GM19467 (cell line): ENCODE data around the gene ITPR1.

ENCODE experiments used
- ATAC-seq: cut with Tn5 transposase; IDR thresholded peaks from one replicate; pipeline ENCODE4 v1.9.1; 2021; ENCODE audit warnings: mild to moderate bottlenecking, moderate library complexity; ENCODE audit not compliant: unreplicated experiment

Gene ITPR1

DNA sequence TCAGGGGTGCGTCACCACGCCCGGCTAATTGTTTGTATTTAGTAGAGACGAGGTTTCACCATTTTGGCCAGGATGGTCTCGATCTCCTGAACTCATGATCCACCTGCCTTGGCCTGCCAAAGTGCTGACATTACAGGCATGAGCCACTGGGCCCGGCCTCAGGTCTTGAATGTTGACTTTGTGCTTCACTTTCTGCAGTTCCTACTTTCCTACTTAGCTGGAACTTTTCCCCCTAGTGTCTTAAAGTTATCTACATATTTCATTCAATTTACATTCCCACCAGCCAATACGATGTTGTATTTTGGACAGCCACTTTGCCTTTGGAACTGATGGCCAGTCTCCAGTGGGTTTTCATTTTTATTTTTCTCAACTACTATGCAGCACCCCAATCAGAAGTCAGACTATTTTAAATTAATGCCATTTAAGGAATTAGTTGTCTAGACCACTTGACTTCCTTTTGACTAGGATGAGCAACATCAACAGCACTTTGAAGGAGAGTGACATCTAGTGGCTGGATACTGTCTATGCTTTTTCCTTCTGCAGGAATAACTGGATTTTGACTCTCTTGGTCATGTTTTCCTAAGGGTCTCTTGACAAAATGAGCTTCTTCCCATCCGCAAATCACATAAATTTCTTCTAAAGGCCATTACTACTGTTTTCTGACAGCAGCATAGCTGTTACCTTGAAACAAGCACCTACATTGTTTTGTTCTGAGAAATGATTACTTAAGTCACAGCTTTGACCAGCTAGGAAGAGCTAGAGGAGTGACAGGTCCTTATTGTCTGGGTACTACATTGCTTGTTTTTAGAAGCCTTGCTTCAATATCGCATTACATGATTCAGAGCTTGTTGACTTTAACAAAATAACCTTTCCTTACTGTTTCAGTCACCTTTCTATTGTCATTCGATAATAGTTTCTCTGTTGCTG lies 140.2 kb downstream of the ITPR1 start:
- ATAC-seq, result no peak

DNA sequence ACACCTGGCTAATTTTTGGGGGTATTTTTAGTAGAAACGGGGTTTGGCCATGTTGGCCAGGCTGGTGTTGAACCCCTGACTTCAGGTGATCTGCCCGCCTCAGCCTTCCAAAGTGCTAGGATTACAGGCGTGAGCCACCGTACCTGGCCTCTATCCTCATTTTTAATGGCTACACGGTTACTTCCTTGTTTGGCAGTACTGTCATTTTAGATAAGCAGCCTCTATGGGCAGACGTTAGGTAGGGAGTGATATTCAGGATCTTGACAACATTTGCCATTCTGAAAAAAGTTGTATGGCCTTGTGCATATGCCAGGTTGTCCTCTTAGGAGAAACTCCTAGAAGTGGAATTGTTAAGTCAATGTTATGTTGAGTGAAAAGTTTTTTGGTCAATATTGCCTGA lies 141.7 kb downstream of the ITPR1 start:
- no peak for ATAC-seq

DNA sequence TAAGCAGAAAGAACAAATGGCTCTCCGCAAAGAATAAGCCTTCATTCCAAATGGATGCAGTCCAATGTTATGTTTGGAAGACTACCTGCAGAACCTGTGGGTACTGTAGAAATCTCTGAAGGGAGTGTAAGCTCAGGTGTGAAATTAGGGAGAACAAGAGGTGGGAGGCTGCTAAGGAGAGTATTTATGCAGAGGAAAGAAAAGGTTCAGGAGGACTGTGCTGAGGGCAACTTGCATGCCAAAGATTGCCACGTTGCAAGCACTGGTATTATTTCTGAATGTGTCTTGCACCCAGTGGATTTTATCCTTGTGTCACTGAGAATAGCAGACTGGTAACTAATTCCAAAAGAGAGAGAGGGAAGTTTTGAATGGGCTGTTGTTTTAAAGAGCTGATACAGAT lies 144.1 kb downstream of the ITPR1 start:
- no peak for ATAC-seq

DNA sequence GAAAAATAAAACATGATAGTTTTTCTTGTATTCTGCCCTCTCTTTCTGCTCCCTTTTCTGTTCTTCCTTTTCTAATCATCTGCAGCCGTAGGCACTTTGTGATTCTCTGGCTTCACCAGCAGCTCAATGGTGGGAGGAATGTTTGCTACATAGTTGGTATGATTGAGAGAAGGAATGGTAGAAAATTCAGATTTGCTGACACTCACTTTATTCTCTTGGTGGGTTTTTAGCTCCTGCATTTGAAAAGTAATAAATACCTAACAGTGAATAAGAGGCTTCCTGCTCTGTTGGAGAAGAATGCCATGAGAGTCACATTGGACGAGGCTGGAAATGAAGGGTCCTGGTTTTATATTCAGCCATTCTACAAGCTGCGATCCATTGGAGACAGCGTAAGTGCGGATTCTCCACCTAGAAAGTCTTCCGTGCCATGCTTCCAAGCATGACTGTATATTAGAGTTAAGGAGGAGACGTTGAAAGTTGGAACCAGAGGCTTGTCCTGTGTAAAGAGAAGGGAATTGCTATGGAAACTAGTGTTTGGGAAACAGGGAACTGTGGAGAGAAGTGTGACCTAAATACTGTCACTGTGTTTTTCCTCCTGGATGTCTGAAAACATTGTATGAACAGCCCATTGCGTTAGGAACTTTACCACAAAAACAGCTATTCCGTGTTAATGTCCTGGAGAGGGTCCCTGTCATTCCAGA lies 148.9 kb downstream of the ITPR1 start:
- no peak for ATAC-seq

DNA sequence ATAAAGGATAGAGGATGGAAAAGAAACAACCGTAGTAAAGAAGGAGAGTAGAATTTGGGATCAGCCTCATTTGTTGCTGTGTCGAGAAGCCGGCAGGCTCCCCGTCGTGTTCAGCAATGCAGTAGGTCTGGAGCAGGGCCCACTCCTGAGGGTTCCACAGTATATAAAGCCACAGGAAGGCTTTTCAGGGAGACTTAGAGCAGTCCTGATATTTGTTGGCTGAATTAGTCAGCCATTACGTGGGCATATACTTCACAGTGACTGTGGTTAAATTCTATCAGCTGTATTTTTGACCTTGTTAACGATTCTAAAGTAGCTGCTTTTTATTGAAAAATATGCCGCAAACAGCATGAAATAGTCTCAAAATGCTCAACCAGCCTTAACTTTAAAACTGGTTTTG lies 149.5 kb downstream of the ITPR1 start:
- no peak for ATAC-seq

DNA sequence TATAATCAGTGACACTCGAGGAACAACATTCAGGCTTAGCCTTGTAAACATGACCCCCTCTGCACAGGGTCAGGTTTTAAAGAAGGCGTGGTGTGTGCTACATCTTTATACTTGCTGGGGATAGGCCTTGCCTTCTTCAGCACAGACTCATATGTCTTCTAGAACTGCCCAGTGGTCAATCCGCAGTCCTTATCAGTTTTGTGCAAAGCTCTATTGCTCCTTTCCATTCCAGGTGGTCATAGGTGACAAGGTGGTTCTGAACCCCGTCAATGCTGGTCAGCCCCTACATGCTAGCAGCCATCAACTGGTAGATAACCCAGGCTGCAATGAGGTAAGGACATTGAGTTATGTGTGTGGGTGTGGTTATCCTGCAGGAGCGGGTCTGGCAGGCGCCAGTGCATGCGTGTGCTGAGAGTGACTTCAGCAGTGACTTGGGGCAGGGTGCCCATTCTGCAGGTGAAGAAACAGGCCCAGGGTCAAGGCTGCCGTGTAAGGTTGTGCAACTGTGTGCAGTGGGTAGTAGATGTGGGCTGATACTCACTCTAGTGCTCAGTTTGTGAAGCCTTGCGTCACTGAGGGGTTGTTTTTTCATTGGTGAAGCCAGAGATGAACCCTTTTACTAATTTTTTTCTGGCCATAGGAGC lies 150.9 kb downstream of the ITPR1 start:
- ATAC-seq, result no peak

DNA sequence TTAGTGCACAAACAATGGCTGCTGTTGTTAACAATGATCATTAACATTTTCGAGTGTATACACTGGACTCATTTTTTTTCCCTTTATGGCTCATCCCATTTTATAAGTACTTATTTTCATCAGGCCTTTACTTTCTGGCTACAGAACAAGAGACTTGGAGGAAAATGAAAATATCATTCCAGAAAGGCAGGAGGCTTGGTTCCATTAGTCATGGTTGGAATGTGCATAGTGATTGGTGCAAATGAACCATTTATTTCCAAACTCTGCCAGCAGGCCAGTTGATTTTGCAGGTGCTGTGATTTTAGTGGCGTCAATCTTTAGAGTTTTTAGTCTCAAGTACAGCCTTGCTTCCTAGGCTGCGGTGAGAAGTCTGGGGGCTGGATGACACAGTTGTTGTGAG lies 151.8 kb downstream of the ITPR1 start:
- ATAC-seq, result no peak

DNA sequence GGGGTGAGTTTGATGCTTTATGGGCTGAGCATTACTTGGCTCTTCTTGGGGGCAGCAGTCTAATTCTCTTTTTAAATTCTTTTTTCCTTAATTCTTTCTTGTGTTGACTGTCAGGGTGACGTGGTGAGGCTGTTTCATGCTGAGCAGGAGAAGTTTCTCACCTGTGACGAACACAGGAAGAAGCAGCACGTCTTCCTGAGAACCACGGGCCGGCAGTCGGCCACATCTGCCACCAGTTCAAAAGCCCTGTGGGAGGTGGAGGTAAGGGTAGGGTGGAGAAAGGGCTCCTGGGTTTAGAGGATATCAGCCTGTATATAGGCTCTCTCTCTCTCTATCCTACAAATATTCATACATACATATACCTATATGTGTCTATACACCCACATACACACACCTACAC lies 152.3 kb downstream of the ITPR1 start:
- ATAC-seq, result no peak

DNA sequence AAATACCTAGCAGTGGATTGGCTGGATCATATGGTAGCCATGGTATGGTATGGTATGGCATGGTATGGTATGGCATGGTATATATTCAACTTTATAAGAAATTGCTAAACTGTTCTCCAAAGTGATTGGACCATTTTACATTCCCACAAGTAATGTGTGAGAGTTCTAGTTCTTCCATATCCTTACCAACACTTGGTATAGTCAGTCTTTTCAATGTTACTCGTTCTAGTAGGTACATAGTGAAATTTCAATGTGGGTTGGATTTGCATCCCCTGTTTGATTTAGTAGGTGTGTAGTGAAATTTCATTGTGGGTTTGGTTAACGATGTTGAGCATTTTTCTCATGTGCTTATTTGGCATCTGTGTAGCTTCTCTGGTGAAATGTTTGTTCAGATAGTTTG lies 154.3 kb downstream of the ITPR1 start:
- ATAC-seq, result no peak

DNA sequence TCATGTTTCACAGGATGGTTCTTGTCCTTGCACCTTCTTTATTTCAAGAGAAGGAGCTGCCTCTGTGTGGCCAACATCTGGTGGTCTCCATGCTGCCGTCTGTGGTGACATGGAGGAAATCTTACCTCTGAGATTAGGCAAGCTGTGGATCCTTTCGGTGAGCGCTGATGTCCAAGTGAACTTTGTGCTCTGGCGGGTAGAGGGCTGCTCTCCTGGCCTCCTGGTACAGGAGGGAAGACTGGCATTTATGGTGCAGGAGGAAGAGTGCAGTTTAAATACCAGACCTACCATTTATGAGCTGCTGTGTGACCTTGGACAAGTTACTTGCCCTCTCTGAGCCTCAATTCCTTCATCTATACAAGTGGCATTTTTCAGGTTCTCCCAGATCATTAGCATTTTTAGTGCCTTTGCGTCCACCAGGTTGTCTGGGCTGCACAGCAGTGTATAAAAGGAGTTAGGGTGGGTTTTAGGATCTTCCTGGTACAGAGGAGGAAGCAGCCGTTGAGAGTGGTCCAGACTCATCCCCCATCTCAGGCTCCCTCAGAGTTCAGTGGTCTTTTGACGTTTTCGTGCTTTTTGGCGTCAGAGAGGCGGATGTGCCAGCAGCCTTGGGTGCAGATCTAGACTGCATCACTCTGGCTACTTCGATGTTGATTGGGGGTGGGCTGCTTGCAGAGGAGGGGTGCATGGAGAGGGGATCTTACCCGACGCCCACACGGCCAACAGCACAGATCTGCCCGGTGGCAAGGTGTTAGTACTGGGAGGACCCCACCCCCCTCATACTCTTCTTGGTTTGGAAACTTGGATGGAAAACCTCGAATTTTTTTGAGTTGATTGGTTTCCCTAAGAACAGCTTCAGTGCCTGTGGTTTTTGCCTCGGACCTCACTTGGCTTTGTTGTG lies 162.2 kb downstream of the ITPR1 start:
- ATAC-seq, result no peak

DNA sequence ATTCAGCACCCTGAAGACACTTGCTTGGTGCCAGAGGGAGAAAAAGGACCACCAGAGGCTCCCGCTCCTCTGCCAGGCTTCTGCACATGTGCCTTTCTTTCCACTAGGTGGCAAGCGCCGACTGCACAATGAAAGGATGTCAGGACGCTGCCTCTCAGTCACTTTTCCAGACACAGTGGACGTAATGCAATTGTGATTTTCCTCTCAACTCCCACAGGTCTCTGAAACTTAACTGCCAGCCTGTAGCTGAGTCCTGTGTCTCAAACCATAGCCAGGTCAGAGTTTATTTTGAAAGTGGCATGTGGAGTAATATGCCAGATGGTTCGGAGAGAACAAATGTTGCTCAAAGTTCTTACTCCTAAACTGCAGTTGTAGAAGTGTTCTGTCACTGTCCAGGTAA lies 162.9 kb downstream of the ITPR1 start:
- ATAC-seq, result no peak

DNA sequence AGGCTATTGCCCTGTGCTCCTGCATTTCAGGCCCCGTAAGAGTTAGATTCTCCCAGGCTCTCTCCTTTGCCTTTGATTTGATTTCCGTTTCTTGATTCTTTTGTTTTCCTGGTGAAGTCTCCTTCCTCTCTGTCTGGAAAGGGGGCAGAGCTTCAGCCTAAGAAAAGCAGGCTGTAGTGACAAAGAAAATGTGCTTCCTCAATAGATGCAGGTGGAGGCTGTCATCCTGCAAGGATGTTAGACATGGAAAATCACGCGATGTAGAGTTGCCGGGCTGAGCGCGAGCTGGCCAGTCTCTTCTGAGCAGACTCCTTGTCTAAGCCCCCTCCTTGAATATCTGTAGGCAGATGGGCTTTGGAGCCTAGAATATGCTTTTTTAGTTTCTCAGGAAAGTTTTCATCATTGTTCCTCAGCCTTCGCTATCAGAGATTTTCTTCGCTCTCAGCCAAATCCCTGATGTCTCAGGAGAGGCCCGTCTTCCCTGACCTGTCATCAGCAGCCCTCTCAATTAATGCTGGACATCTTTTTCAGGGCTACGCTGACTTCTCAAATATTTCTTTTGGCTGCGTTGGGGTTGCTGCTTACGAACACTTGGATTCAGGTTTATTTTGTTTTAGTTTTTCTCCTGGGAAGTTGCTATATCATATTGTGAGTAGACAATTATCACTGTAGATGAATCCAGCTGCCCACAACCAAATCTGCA lies 163.6 kb downstream of the ITPR1 start:
- ATAC-seq, result no peak

DNA sequence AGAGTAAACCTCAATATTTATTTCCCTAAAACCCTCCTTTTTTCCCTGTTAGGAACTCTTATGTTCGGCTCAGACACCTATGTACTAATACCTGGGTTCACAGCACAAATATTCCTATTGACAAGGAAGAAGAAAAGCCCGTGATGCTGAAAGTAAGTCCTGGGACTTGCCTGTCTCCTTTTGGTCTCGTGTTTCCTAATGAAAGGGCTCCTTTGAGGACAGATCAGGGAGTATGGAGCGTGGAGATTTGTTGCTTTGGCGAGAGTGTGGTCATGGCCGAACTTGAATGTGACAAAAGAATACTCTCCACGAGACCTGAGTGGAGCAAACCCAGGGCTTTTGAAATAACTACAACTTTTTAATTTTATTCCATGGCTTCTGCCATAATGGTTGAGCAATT lies 167.8 kb downstream of the ITPR1 start:
- ATAC-seq, result no peak

DNA sequence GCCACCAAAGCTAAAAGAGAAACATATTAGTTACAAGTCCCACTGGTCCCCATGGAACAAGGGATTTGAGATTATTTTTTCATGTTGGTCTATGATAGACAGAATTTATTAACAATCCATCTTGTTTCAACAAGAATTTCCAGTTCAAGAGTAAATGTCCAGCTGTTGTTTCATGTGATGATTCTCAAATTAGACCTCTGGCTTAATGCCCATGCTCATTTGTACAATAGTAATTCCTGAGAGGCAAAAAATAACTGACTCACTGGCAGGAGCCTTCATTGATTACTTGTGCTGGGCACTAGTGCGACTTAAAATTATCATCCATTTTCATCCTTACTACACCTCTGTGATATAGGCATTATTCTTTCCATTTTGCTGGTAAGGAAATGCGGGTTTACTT lies 171.3 kb downstream of the ITPR1 start:
- no peak for ATAC-seq

DNA sequence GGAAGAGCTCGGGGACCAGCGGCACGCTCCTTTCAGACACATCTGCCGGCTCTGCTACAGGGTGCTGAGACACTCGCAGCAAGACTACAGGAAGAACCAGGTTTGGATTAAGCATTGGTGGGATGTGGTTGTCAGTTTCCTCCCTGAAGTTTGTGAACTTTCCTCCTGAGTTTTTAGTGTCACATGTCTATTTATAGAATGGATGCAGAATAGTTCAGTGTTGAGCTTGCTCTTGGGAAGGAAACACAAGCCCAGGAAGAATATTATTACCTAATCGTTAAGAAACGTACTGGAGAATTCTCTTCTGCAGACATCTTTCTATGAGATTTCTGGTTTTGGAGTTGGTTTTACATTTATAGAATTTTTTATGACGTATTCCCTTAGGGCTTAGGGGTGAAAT lies 172.0 kb downstream of the ITPR1 start:
- ATAC-seq, result no peak

DNA sequence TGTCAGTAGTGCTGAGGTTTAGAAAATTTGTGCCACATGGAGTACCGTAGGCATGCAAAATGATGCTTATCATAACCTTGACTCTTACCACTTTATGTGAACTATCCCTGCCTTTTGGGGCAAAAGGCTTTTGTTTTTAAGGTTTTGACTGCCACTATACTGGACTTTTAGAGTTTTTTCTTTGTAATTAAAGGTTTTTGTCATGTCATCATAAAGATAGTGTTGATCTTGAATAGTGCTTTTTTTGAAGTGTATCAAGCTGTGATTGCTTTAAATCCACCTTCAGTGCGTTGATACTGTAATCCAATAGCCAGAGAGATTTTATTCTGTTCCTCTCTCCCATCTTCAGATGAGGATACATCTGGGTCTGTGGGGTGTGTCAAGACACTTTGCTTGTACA lies 172.9 kb downstream of the ITPR1 start:
- ATAC-seq, result no peak

DNA sequence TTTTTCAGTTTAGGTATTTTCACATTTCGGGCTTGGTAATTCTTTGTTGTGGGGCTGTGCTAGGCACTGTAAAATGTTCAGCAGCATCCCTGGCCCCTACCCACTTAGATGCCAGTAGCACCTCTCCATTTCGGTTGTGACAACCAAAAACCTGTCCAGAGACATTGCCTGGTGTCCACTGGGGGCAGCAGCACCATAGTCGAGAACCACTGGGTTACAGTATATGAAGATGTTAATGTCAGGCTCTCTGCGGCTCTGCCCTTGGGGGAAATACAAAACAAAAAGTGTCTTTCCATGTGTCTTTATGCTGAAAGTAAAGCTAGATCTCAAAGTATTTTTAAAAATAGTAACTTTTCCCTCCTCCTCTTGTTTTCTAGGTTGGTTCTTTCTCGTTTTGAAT lies 177.2 kb downstream of the ITPR1 start:
- ATAC-seq, result no peak

DNA sequence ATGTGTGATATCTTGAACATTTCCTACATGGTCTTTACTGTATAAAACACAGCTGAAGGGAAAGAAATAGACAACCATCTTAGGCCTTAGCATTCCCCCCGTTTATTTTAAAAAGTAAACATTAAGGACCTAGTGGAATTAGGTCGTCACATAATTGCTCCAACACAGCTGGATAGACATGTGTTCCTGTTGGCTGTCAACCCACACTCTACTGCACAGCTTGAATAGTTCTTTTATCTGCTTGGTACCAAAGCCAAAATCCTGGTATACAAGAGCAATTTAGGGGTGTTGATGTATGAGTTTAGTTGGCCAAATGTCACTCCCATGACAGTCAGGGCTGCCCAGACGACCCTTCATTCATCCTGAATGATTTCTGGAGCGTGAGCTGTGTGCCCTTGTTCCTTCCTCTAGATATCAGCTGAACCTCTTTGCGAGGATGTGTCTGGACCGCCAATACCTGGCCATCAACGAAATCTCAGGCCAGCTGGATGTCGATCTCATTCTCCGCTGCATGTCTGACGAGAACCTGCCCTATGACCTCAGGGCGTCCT lies 179.7 kb downstream of the ITPR1 start:
- no peak for ATAC-seq

DNA sequence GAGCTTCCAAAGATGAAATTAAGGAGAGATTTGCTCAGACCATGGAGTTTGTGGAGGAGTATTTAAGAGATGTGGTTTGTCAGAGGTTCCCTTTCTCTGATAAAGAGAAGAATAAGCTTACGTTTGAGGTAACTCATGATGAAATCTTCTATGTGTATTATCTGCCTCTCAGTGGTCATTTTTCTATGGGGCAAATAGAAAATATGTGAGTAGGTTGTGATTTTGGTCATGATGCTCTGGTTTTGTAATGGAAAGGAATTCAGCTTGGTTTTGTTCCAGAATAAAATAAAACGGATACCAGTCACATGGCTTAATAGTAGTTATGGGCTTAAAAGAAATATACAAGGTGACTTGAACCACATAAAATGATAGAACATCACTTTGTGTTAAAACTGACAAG lies 181.1 kb downstream of the ITPR1 start:
- ATAC-seq, result no peak

DNA sequence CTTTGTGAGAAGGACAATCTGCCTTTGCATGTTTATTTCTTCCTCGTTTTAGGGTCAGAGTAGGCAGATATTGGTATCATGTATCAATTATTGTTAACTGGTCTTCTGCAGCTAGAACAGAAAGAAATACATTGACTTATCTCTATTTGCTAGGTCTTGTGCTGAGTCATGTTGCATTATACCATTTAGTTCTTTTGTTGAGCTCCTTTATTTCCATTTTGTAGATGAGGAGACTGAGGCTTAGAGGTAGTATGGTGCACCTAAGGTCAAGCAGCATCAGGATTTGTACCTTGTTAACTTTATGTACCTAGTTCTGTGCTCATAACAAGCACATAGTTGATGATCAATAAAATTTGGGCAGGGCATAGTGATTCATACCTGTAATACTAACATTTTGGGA lies 182.6 kb downstream of the ITPR1 start:
- ATAC-seq, result no peak
